Right hindlimb (tissue), 1 donor: ENCODE measurements around the gene ANKRD31.
"Not testable (repeated sequence)": the region's sequence is repeated elsewhere in the genome, so short reads cannot be mapped to it uniquely, and the experiment has no call there.

ENCODE experiments used
- DNase-seq: peaks from one replicate; pipeline ENCODE4 v3.0.0-alpha.2; 2018

The ANKRD31 gene

DNA sequence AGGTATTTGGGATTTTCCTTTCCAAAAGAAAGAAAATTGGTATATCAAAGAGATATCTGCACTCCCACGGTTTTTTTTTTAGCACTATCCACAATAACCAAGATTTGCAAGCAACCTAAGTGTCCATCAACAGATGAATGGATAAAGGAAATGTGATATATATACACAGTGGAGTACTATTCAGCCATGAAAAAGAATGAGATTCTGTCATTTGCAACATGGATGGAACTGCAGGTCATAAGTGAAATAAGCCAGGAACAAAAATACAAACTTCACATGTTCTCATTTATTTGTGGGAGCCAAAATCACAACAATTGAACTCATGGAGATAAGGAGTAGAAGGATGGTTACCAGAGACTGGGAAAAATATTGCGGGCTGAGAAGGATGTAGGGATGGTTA lies 9.8 kb downstream of the ANKRD31 start:
- DNase-seq, result no peak

DNA sequence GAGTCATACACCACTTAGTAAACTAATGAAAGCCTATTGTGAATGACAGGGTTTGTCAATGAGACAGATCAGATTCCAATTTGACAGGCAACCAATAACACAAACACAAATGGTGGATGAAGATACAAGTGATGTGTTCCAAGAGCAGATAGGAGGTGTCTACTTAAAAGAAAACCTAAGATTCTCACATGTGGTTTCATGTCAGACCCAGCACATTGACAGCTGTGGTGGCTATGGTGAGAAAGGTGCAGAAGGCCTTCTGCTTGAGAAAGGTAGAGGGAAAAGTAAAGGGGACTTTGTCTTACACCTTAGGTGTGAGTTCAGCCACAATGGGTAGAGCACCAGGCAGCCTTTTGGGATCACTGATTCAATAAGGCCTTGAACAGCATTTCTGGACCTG lies 11.2 kb downstream of the ANKRD31 start:
- no peak for DNase-seq

- not testable (repeated sequence) for DNase-seq
Observed at GRCh38 chr5:75220787-75221186, 15.9 kb downstream of the ANKRD31 start.

- DNase-seq, result no peak
Observed at GRCh38 chr5:75214928-75215327, 21.8 kb downstream of the ANKRD31 start.

- DNase-seq, result no peak
Observed at GRCh38 chr5:75214409-75214808, 22.3 kb downstream of the ANKRD31 start.

DNA sequence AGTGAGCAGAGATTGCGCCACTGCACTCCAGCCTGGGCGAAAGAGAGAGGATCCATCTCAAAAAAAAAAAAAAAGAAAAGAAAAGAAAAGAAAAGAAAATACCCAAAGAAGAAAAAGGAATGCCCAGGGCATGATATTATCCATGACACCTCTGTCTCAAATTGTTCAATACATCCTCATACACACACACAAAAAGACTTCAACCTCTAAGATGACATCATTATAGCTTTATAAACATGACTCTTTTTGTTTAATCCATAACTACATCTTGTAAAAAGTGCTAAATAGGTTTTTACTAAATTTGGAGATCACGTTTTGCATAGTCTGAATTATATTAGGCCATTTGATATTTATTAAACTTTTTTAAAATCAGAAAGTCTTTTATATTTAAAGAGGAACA lies 33.1 kb downstream of the ANKRD31 start:
- no peak for DNase-seq

DNA sequence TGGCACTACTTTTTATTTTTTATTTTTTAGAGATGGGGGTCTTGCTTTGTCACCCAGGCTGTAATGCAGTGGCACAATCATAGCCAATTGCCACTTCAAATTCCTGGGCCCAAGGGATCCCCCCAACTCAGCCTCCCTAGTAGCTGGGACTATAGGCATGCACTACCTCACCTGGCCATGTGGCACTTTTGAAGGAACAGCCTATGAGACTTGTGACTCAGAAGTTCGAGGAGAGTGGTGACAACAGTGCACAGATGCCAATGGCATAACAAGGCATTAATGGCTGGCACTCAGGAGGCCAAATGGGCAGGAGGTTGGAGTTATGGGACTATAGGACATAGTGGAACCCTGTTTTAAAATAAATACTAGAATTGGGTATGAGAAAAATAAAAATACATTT lies 33.7 kb downstream of the ANKRD31 start:
- DNase-seq, result no peak

- no peak for DNase-seq
Observed at GRCh38 chr5:75200776-75201175, 35.9 kb downstream of the ANKRD31 start.

GRCh38 chr5:75199946-75200345 lies 36.7 kb downstream of the ANKRD31 start:
- DNase-seq, result no peak

DNA sequence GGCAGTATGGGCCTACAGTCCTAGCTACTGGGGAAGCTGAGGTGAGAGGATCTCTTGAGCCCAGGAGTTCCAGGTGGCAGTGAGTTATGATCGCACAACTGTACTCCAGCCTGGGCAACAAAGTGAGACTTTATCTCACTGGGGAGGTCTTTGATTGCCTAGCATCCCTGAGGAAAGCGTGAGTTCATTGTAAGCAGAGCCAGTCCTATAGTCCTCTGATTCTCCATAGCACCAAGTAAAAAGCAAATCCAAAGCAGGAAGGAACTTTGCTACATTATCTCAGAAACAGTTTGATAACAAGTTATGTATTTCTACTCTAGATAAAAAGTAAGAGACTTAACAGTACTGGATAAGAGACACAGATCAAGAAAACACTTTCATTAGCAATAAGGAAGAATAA lies 37.6 kb downstream of the ANKRD31 start:
- DNase-seq, result no peak

GRCh38 chr5:75197745-75198144 lies 38.9 kb downstream of the ANKRD31 start:
- no peak for DNase-seq

DNA sequence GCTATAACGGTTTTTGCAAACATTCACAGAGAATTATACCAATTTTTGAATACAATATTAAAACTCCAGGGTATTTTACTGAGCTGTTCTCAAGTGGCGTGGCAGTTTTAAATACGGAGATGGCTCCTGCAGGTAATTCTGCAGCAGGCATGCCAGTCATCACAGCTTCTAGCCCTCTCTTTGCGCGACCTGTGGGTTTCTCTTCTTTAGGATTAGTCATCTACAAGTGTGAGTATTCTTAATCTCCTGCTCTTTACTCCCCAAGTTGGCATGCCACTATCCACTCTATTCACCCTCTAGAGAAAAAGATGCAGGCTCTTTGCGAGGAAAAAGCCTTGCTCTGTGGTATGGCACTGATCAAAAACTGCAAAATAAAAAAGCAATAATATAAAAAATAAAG lies 43.9 kb downstream of the ANKRD31 start:
- DNase-seq, result no peak

DNA sequence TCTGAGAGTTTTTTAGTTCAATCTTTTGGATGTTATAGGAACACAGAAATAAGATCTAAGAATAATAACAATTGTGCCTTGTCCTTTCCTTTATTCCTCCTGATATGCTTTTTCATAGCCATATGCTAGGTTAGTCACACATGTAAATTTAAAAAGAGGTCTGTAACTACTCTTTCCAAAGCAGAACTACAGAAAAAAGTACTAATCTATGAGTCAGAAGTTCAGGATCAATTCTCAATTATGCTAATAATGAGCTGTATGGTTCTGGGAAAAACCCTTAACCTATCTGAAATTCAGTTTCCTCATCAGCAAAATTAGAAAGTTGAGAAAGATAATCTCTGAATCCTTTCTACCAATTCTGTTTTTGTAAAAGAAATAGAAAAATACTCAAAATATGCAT lies 44.4 kb downstream of the ANKRD31 start:
- DNase-seq, result no peak

DNA sequence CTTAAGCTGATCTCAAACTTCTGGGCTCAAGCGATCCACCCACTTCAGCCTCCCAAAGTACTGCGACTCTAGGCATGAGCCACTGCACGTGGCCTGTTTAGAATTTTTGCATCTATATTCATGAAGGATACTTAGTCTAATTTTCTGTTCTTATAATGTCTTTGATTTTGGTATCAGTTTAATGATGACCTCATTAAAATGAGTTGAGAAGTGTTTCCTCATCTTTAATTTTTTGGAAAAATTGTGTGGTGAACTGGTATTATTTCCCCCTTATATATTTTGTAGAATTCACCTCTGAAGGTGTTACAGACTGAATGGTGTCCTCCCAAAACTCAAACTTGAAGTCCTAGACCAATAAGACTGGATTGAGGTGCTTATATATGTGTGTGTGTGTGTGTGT lies 46.5 kb downstream of the ANKRD31 start:
- DNase-seq, result no peak

DNA sequence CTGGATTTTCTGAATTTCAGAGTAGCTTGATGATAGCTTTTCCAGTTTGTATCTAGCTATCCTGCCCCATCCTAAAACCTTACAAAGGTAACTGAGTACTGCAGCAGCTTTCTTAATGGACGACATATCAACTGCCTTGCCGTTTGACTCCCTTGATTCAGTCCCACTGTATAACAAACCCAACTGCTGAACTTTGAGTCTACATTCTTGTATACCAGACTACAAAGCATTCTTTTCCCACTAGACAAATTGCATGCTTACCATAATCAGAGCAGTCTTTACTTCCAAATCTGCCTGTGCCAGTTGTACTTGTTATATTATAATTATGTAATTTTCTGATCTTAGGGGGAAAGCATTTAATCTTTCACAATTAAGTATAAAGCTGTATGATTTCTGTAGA lies 47.3 kb downstream of the ANKRD31 start:
- DNase-seq, result no peak

- DNase-seq, result no peak
Observed at GRCh38 chr5:75185763-75186162, 50.9 kb downstream of the ANKRD31 start.

DNA sequence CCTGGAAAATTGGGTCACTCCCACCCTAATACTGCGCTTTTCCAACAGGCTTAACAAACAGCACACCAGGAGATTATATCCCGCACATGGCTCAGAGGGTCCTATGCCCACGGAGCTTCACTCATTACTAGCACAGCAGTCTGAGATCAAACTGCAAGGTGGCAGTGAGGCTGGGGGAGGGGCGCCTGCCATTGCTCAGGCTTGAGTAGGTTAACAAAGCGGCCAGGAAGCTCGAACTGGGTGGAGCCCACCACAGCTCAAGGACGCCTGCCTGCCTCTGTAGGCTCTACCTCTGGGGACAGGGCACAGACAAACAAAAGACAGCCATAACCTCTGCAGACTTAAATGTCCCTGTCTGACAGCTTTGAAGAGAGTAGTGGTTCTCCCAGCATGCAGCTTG lies 60.7 kb downstream of the ANKRD31 start:
- not testable (repeated sequence) for DNase-seq

- not testable (repeated sequence) for DNase-seq
Observed at GRCh38 chr5:75174872-75175271, 61.8 kb downstream of the ANKRD31 start.

GRCh38 chr5:75169516-75169915 lies 67.2 kb downstream of the ANKRD31 start:
- no peak for DNase-seq

DNA sequence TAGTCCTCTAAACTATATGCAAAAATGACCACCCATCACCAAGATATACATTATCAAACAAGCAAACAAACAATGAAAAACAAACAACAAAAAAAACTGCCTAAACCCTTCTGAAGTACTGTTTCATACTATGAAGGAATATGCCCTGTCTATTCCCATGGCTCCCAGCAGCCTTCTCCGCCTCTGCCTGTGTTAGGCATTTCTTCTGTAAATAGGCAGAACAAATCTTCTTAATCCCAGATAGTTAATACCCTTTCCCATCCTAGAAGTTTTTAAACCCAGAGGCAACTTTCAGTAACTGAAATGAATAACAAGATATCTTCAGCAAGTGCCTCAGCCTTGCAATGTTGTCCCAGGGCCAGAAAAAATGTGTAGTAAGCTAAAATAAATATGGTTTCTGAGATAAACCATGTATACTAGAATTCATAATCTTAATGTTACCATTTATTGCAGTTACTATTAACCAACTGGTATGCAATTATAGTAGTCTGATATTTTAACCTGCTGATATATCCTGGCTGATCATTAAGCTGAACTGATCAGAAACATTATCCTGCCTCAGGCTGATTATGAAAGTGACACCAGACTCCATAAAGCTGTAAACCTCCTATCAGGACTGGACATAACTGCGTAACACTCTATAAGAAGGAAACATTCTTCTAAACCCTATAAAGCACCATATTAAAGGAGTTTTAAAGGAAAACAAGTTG lies 68.5 kb downstream of the ANKRD31 start:
- DNase-seq, result no peak

- no peak for DNase-seq
Observed at GRCh38 chr5:75167345-75167744, 69.3 kb downstream of the ANKRD31 start.

DNA sequence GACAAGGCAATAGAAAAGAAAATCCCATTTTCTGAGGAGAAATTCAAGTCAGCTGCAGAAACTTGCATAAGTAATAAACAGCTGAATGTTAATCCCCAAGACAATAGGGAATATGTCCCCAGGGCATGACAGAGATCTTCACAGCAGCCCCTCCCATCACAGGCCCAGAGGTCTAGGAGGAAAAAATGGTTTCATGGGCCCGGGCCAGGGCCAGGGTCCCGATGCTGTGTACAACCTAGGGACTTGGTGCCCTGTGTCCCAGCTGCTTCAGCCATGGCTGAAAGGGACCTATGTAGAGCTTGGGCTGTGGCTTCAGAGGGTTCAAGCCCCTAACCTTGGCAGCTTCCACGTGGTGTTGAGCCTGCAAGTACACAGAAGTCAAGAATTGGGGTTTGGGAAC lies 75.2 kb downstream of the ANKRD31 start:
- not testable (repeated sequence) for DNase-seq

GRCh38 chr5:75156585-75156984 lies 80.1 kb downstream of the ANKRD31 start:
- DNase-seq, result no peak

GRCh38 chr5:75152860-75153259 lies 83.8 kb downstream of the ANKRD31 start:
- DNase-seq, result no peak

- DNase-seq, result no peak
Observed at GRCh38 chr5:75148051-75148450, 88.6 kb downstream of the ANKRD31 start.
